Mesenchymal stem cell (in vitro differentiated cells and primary cell): ENCODE results near the gene BOD1L2.

Experiments used
- DNase-seq: peaks from one replicate; pipeline ENCODE4 v3.0.0-alpha.2; 2013
- H2AFZ ChIP-seq: one replicate; pipeline ENCODE4 v1.6.1; 2013; ENCODE audit warnings: low read depth, mild to moderate bottlenecking, control low read depth, inconsistent platforms, low read length, moderate library complexity
- H2AK5ac ChIP-seq: 2 replicates; pipeline ENCODE4 v1.6.1; 2013; ENCODE audit warnings: low read length, moderate library complexity, mild to moderate bottlenecking, inconsistent platforms; ENCODE audit not compliant: severe bottlenecking
- H2BK120ac ChIP-seq: one replicate; pipeline ENCODE4 v1.6.1; 2013; ENCODE audit warnings: low read depth, mild to moderate bottlenecking, inconsistent platforms, low read length, moderate library complexity
- H2BK12ac ChIP-seq, 2 experiments: one replicate each; pipeline ENCODE4 v1.6.1; 2013; ENCODE audit warnings: inconsistent platforms in 2 of 2, low read length in 2 of 2, mild to moderate bottlenecking in 2 of 2, moderate library complexity in 2 of 2, control low read depth in 1 of 2
- H2BK15ac ChIP-seq: one replicate; pipeline ENCODE4 v1.6.1; 2013; ENCODE audit warnings: mild to moderate bottlenecking, low read depth, inconsistent platforms; ENCODE audit not compliant: poor library complexity, severe bottlenecking
- H2BK5ac ChIP-seq: 2 replicates; pipeline ENCODE4 v1.6.1; 2013; ENCODE audit warnings: low read depth, mild to moderate bottlenecking, low read length, control low read depth, inconsistent platforms; ENCODE audit not compliant: poor library complexity, severe bottlenecking
- H3K14ac ChIP-seq, 2 experiments: one replicate each; pipeline ENCODE4 v1.6.1; 2013; ENCODE audit warnings: inconsistent platforms in 2 of 2, low read length in 2 of 2, control low read depth in 1 of 2, mild to moderate bottlenecking in 1 of 2, moderate library complexity in 1 of 2
- H3K18ac ChIP-seq, 2 experiments: one replicate each; pipeline ENCODE4 v1.6.1; 2013; ENCODE audit warnings: inconsistent platforms in 2 of 2, low read length in 2 of 2, control low read depth in 1 of 2, low read depth in 1 of 2, mild to moderate bottlenecking in 1 of 2
- H3K23ac ChIP-seq, 2 experiments: one replicate each; pipeline ENCODE4 v1.6.1; 2013; ENCODE audit warnings: inconsistent platforms in 2 of 2, low read length in 2 of 2, mild to moderate bottlenecking in 2 of 2, moderate library complexity in 2 of 2, control low read depth in 1 of 2
- H3K27ac ChIP-seq: 2 replicates; pipeline ENCODE4 v1.5.1; 2013; ENCODE audit warnings: mild to moderate bottlenecking, moderate library complexity, low read length, control low read depth, inconsistent platforms; ENCODE audit not compliant: poor library complexity, severe bottlenecking
- H3K27me3 ChIP-seq, 2 experiments: 2 replicates each; pipeline versions ENCODE4 v1.6.1 to v1.7.0; 2013; ENCODE audit warnings: low read length in 2 of 2, mild to moderate bottlenecking in 2 of 2, moderate library complexity in 2 of 2, control low read depth in 1 of 2, inconsistent platforms in 1 of 2; ENCODE audit not compliant: control insufficient read depth in 1 of 2, insufficient read depth in 1 of 2
- H3K36me3 ChIP-seq, 2 experiments: 2 replicates each; pipeline versions ENCODE4 v1.6.1 to v1.7.0; 2013; ENCODE audit warnings: low read length in 2 of 2, control low read depth in 1 of 2, inconsistent platforms in 1 of 2, low read depth in 1 of 2, mild to moderate bottlenecking in 1 of 2; ENCODE audit not compliant: insufficient read depth in 2 of 2, control insufficient read depth in 1 of 2
- H3K4ac ChIP-seq, 2 experiments: one replicate each; pipeline ENCODE4 v1.6.1; 2013; ENCODE audit warnings: inconsistent platforms in 2 of 2, low read length in 2 of 2, mild to moderate bottlenecking in 2 of 2, moderate library complexity in 2 of 2, control low read depth in 1 of 2, low read depth in 1 of 2
- H3K4me1 ChIP-seq: 2 replicates; pipeline ENCODE4 v1.6.1; 2013; ENCODE audit warnings: low read depth, low read length, control low read depth; ENCODE audit not compliant: control insufficient read depth, insufficient read depth
- H3K4me2 ChIP-seq: 2 replicates; pipeline ENCODE4 v1.6.1; 2013; ENCODE audit warnings: low read length, mild to moderate bottlenecking, inconsistent platforms; ENCODE audit not compliant: poor library complexity, severe bottlenecking
- H3K4me3 ChIP-seq, 2 experiments: 2 replicates each; pipeline versions ENCODE4 v1.5.1 to v1.7.0; 2013; ENCODE audit warnings: low read length in 2 of 2, mild to moderate bottlenecking in 2 of 2, control low read depth in 1 of 2, low read depth in 1 of 2; ENCODE audit not compliant: insufficient read depth in 1 of 2
- H3K79me1 ChIP-seq: replicated peaks from 2 replicates; pipeline ENCODE4 v1.6.1; 2013; ENCODE audit warnings: mild to moderate bottlenecking, control low read depth, low read length, inconsistent platforms; ENCODE audit not compliant: poor library complexity, severe bottlenecking
- H3K9ac ChIP-seq: 2 replicates; pipeline ENCODE4 v1.7.0; 2013; ENCODE audit warnings: mild to moderate bottlenecking, low read length, moderate library complexity
- H3K9me3 ChIP-seq: 2 replicates; pipeline ENCODE4 v1.7.0; 2013; ENCODE audit warnings: mild to moderate bottlenecking, low read length; ENCODE audit not compliant: control insufficient read depth
- H4K8ac ChIP-seq: one replicate; pipeline ENCODE4 v1.6.1; 2013; ENCODE audit warnings: inconsistent platforms, mild to moderate bottlenecking, low read length, moderate library complexity
- H4K91ac ChIP-seq: one replicate; pipeline ENCODE4 v1.6.1; 2013; ENCODE audit warnings: mild to moderate bottlenecking, low read length, inconsistent platforms
- whole genome bisulfite sequencing: methylation state at CpG from one replicate; pipeline ENCODE4 v1.1.7; 2013; ENCODE audit warnings: mixed read lengths; 5-methylcytosine and 5-hydroxymethylcytosine counted together

Gene BOD1L2

GRCh38 chr18:57167617-57168308 is 20.9 kb downstream of the BOD1L2 start:
- Histone ChIP-seq H3K9ac (no peak overlapping the region), H3K27me3 (peaks cover 0 to 23% of the 10 kb centered on the region in 2 experiments), H3K14ac (no peak overlapping the region), H2BK12ac (no peak overlapping the region), H4K91ac (no peak overlapping the region), H4K8ac (no peak overlapping the region), H3K23ac (no peak overlapping the region), H2BK15ac (no peak overlapping the region), H2AK5ac (no peak overlapping the region), H3K27ac (no peak overlapping the region), H3K4me3 (no peak overlapping the region), H3K36me3 (no peaks in the 10 kb centered on the region), H2BK120ac (no peak overlapping the region), H3K4ac (no peak overlapping the region), H3K4me1 (no peaks in the 10 kb centered on the region), H3K18ac (no peak overlapping the region), H2AFZ (no peak overlapping the region), H3K9me3 (peaks cover 3% of the 10 kb centered on the region), H2BK5ac (no peak overlapping the region), H3K79me1 (no peaks in the 10 kb centered on the region), H3K4me2 (no peak overlapping the region)
- no CpG with 5 or more reads among the region's 1 CpG for WGBS
- no peak for DNase-seq

DNA sequence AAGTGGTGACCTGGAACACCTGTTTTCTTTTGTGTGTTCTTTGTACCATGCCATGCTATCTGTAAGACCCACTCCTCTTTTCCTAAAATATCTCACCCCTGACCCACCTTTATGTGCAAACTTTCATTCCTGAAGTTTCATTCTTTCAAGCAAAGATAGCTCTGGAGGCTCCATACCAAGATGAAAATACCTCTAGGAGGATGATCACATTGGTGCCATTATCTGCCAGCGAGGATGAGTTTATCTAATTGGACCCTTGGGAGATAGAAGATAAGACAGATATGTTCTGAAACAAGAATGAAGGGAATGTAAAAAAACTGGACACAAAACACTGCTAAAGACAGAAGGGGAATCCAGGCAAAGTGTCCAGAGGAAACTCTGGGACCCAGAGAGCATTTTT is 24.1 kb downstream of the BOD1L2 start:
- Histone ChIP-seq H3K23ac (no peak overlapping the region), H3K36me3 (no peaks in the 10 kb centered on the region), H3K18ac (no peak overlapping the region), H2AFZ (no peak overlapping the region), H3K9ac (no peak overlapping the region), H2BK120ac (no peak overlapping the region), H3K4me1 (no peaks in the 10 kb centered on the region), H3K79me1 (no peaks in the 10 kb centered on the region), H3K4me3 (no peak overlapping the region), H2BK12ac (no peak overlapping the region), H3K4me2 (no peak overlapping the region), H3K27me3 (peaks cover 0 to 23% of the 10 kb centered on the region in 2 experiments), H2BK5ac (no peak overlapping the region), H3K27ac (no peak overlapping the region), H4K91ac (no peak overlapping the region), H3K4ac (no peak overlapping the region), H2BK15ac (no peak overlapping the region), H3K14ac (no peak overlapping the region), H3K9me3 (peaks cover 5% of the 10 kb centered on the region), H4K8ac (no peak overlapping the region), H2AK5ac (no peak overlapping the region)
- 61% methylated on average over 1 of the region's 1 CpG for WGBS
- no peak for DNase-seq

DNA sequence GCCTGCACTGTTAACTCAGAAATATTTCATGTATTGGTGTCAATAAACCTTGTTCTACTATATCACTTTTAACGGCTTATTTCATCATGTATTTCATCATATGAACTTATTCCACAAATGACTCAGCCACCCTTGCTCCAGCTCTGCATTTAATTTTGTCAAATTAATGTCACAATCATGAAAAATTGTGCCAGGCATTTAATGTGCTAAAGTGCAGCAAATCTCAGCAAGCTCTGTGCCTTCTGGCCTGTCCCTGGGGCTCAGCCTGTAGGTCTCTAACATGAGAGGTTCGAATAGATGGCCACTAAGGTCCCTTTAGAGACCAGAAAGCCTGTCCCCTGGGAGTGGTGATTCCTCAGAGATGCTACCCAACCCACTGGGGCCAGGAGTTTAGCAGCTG is 28.6 kb downstream of the BOD1L2 start:
- Histone ChIP-seq H3K4me2 (no peak overlapping the region), H2BK12ac (no peak overlapping the region), H3K18ac (no peak overlapping the region), H3K79me1 (no peaks in the 10 kb centered on the region), H4K91ac (no peak overlapping the region), H3K27me3 (peaks cover 0 to 17% of the 10 kb centered on the region in 2 experiments), H2AK5ac (no peak overlapping the region), H2AFZ (no peak overlapping the region), H3K4me3 (no peak overlapping the region), H3K9ac (no peak overlapping the region), H3K27ac (no peak overlapping the region), H2BK15ac (no peak overlapping the region), H3K9me3 (peaks cover 7% of the 10 kb centered on the region), H3K36me3 (no peaks in the 10 kb centered on the region), H3K4me1 (no peaks in the 10 kb centered on the region), H3K23ac (no peak overlapping the region), H2BK120ac (no peak overlapping the region), H3K14ac (no peak overlapping the region), H4K8ac (no peak overlapping the region), H3K4ac (no peak overlapping the region), H2BK5ac (no peak overlapping the region)
- no peak for DNase-seq
- WGBS: 62% methylated on average over 2 of the region's 2 CpGs

DNA sequence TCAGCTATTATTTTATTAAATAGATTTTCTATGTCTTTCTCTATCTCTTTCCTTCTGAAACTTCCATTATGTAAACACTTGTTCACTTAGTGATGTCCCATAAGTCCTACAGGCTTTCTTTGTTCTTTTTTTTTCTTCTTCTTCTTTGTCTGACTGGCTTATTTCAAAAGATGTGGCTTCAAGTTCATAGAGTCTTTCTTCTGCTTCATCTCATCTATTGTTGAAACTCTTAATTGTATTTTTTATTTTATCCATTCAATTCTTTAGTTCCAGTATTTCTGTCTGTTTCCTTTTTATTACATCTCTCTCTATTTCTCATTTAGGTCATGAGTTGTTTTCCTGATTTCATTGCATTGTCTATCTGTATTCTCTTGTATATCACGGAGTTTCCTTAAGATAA is 38.5 kb downstream of the BOD1L2 start:
- no peak overlapping the region for H2AK5ac ChIP-seq
- no peaks in the 10 kb centered on the region for H3K4me1 ChIP-seq
- H2BK12ac ChIP-seq: no peak overlapping the region
- no peak overlapping the region for H3K27ac ChIP-seq
- no peak overlapping the region for H4K91ac ChIP-seq
- H3K27me3 ChIP-seq: no peaks in the 10 kb centered on the region
- no peak overlapping the region for H2AFZ ChIP-seq
- H3K4me2 ChIP-seq: no peak overlapping the region
- H3K9ac ChIP-seq: no peak overlapping the region
- H4K8ac ChIP-seq: no peak overlapping the region
- no peak overlapping the region for H2BK5ac ChIP-seq
- no peak overlapping the region for H3K18ac ChIP-seq
- no peaks in the 10 kb centered on the region for H3K79me1 ChIP-seq
- no peaks in the 10 kb centered on the region for H3K36me3 ChIP-seq
- H2BK120ac ChIP-seq: no peak overlapping the region
- H3K4me3 ChIP-seq: no peak overlapping the region
- no peak overlapping the region for H2BK15ac ChIP-seq
- peaks cover 19% of the 10 kb centered on the region for H3K9me3 ChIP-seq
- DNase-seq: no peak
- H3K23ac ChIP-seq: no peak overlapping the region
- H3K14ac ChIP-seq: no peak overlapping the region
- no CpG with 5 or more reads among the region's 1 CpG for WGBS
- H3K4ac ChIP-seq: no peak overlapping the region
